Stimulated activated effector memory CD8-positive, alpha-beta T cell treated with anti-CD3 and anti-CD28 coated beads, Interleukin-12 subunit alpha, Interleukin-12 subunit beta, amount 100 ng/mL, for 72 hours (primary cell): ENCODE measurements around the gene GTF2H3.
A peak's percentile ranks its signal among the peaks of the same experiment; 100 is the strongest.

Experiments
- ATAC-seq: fragments of 150-1000 bp; cut with Tn5 transposase; 2 replicates; pipeline ENCODE4 v1.10.0; 2021
- DNase-seq, 2 donors: peaks; one replicate each; pipeline ENCODE4 v3.0.0; 2021 to 2022; ENCODE audit warnings: low spot score in 2 of 2
- H3K27ac Mint-ChIP-seq: one replicate; pipeline ENCODE4 v1.8.0; 2022; ENCODE audit warnings: mild to moderate bottlenecking, mixed read lengths
- H3K36me3 Mint-ChIP-seq: one replicate; pipeline ENCODE4 v1.8.0; 2022; ENCODE audit warnings: mild to moderate bottlenecking, mixed read lengths
- H3K4me1 Mint-ChIP-seq: one replicate; pipeline ENCODE4 v1.8.0; 2022; ENCODE audit warnings: mixed read lengths
- H3K4me3 Mint-ChIP-seq: one replicate; pipeline ENCODE4 v1.8.0; 2022; ENCODE audit warnings: mild to moderate bottlenecking, mixed read lengths
- H3K9me3 Mint-ChIP-seq: one replicate; pipeline ENCODE4 v1.8.0; 2022; ENCODE audit warnings: mixed read lengths

Gene GTF2H3

DNA sequence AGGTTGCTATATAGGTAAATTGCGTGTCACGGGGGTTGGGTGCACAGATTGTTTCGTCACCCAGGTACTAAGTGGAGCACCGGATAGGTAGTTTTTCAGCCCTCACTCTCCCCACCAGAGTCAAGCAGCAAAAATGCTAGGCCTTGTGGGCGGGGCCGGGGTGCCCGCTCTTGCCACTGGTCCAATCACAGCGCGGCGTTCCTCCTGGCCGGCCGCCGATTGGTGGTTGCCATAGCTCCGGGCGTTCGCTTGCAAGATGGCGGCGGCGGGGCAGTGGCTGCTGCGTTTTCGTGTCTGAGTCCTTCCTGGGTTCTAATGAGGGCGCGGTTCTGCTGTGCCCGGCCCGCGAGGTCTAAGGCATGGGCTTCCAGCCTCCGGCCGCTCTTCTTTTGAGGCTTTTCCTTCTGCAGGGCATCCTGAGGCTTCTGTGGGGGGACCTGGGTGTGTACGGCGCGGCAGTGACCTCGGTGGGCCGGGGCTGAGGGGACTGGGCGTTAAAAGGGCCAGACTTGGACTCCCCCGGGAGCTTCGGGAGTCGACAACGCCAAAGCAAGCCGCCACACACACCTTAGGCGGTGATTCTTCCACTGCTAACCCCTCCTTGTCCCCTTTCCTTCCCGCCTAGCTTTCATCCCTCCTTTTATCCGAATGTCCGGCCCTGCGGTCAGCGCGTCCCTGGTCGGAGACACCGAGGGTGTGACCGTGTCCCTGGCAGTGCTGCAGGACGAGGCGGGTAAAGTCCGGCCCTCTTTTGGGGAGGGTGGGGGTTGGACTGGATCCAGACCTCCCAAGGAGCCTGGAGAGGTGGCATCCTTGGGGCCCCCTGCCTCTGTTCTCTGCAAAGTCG, 37.5 kb downstream of the GTF2H3 start, which contains the start of gene TCTN2:
Gene TCTN2 (plus strand): TSS at position 232 of the 847 bp plus-strand sequence. CDS start 128 bp downstream, at position 360.
- Mint-ChIP-seq H3K36me3 (peaks cover 18% of the 10 kb centered on the region), H3K4me3 (peak within 1 kb of the TSS; percentile 81)

DNA sequence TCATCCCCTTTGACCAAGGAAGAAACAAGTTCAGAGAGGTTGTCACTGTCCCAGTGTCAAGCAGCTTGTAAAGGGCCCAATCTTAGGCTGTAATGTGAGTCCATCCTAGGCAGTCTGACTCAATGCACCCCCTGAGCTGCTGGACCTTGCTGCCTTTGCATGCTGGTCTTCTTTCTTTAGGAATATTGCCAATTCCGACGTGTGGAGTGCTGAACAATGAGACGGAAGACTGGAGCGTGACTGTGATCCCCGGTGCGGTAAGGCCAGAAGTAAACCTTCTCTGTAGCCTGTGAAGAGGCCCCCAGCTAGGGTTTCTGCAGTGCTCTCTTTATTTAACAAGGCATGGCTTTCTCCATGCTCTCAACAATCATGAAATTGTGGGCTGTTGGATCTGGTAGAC, 38.2 kb downstream of the GTF2H3 start:
- Mint-ChIP-seq H3K27ac (peak overlapping the region; percentile 45), H3K4me1 (peaks cover 11% of the 10 kb centered on the region), H3K9me3 (no peaks in the 10 kb centered on the region), H3K4me3 (peak overlapping the region; percentile 81), H3K36me3 (peaks cover 20% of the 10 kb centered on the region)
- ATAC-seq (no peak), DNase-seq (no peak)

More for the DNA sequence above, 37.5 kb downstream of the GTF2H3 start, which contains the start of gene TCTN2:
- ATAC-seq, result peak; percentile 100
- peak; percentile 87 to 96 for DNase-seq
- H3K4me1 Mint-ChIP-seq, result peaks cover 11% of the 10 kb centered on the region
- H3K27ac Mint-ChIP-seq, result peak within 1 kb of the TSS; percentile 45
- H3K9me3 Mint-ChIP-seq, result no peaks in the 10 kb centered on the region

DNA sequence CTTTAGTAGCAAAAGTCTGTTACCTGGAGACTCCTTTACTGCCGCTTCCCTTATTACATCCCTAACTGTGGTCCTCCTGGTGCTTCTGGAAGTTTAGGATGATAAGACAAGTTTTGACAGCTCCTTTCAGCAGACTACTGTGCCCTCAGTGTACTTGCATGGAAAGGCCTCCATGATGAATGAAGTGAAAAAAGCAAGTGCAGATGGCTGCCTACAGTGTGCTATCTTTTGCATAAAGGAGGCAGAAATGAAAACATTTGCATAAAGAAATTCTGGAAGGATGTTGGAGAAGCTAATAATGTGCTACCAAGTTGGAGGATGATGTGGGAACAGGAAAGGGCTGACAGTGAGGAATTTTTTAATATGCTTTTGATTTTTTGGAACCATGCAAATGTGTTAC, 41.8 kb downstream of the GTF2H3 start:
- Mint-ChIP-seq H3K27ac (no peak overlapping the region), H3K36me3 (peaks cover 25% of the 10 kb centered on the region), H3K4me3 (no peak overlapping the region), H3K9me3 (no peaks in the 10 kb centered on the region), H3K4me1 (peaks cover 16% of the 10 kb centered on the region)
- ATAC-seq, result no peak
- DNase-seq, result no peak

DNA sequence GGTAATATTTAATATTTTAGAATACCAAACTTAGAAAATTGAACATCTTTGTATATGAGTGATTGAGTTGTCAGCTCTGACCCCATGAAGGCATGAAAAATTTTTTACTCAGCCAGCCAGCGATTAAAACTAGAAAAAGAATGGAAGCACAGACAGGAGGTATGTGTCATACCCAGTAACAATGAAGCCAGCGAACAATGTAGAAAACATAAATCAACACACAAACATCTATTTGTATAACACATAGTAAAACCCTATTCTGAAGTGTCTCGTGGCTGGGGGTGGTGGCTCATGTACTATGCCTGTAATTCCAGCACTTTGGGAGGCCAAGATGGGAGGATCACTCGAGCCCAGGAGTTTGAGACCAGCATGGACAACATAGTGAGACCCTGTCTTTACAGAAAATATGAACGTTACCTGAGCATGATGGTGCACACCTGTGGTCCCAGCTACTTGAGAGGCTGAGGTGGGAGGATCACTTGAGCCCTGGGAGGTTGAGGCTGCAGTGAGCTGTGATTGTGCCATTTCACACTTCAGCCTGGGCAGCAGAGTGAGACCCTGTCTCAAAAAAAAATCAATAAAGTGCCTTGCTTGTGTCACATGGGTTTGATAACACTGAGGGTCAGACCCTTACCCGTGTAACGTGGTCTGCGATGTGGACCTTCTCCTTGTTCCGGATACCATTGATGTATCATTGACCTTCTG, 43.1 kb downstream of the GTF2H3 start:
- no peaks in the 10 kb centered on the region for H3K9me3 Mint-ChIP-seq
- no peak for ATAC-seq
- peaks cover 38% of the 10 kb centered on the region for H3K36me3 Mint-ChIP-seq
- H3K4me1 Mint-ChIP-seq, result peaks cover 10% of the 10 kb centered on the region
- H3K4me3 Mint-ChIP-seq, result no peak overlapping the region
- no peak for DNase-seq
- H3K27ac Mint-ChIP-seq, result no peak overlapping the region

DNA sequence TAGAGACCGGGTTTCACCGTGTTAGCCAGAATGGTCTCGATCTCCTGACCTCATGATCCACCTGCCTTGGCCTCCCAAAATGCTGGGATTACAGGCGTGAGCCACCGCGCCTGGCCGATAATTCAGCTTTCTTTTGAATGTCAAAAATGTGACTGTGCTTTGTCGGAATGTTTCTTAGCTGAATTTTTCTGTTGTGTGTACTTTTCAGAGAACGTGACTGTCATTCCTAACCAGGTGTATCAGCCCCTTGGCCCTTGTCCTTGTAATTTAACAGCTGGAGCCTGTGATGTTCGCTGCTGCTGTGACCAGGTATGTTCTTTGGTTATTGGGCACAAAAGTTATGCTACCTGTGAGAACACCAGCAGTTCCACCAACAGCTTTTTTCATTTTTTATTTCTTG, 45.4 kb downstream of the GTF2H3 start:
- Mint-ChIP-seq H3K36me3 (peaks cover 53% of the 10 kb centered on the region), H3K27ac (no peak overlapping the region), H3K9me3 (no peaks in the 10 kb centered on the region), H3K4me1 (peaks cover 4% of the 10 kb centered on the region), H3K4me3 (no peak overlapping the region)
- ATAC-seq, result no peak
- DNase-seq, result no peak

DNA sequence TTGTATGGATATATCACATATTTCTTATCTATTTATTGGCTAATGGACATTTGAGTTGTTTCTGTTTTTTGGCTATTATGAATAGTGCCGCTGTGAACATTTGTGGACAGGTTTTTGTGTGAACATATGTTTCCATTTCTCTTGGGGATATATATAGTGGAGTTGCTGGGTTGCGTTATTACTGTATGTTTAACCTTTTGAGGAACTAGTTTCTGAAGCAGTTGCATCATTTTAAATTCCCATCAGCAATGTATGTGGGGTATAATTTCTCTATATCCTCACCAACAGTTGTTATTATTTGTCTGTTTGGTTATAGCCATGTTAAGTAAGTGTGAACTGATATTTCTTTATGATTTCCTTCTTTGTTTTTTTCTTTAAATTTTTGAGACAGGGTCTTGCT, 48.0 kb downstream of the GTF2H3 start:
- Mint-ChIP-seq H3K4me1 (peaks cover 4% of the 10 kb centered on the region), H3K4me3 (no peak overlapping the region), H3K27ac (no peak overlapping the region), H3K36me3 (peaks cover 39% of the 10 kb centered on the region), H3K9me3 (no peaks in the 10 kb centered on the region)
- no peak for DNase-seq
- ATAC-seq, result no peak

DNA sequence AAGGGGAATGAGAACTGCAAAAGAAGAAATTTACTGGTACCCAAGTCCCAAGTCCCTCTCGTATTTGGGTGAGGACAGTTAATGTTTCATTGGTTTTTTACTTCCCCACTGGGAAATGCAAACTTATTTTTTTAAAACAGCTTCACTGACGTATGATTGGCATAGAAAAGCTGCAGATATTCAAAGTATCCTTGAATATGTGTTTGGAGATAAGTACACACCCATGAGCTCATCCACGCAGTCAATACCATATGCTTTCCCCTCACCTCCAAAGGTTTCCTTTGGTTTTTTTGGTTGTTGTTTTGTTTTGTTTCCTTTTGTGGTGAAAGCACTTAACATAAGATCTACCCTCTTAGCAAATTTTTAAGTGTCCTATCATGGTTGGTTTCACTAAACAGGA, 50.3 kb downstream of the GTF2H3 start:
- ATAC-seq (no peak), DNase-seq (no peak)
- H3K4me1 Mint-ChIP-seq, result no peaks in the 10 kb centered on the region
- no peak overlapping the region for H3K4me3 Mint-ChIP-seq
- peaks cover 52% of the 10 kb centered on the region for H3K36me3 Mint-ChIP-seq
- no peak overlapping the region for H3K27ac Mint-ChIP-seq
- H3K9me3 Mint-ChIP-seq, result no peaks in the 10 kb centered on the region

DNA sequence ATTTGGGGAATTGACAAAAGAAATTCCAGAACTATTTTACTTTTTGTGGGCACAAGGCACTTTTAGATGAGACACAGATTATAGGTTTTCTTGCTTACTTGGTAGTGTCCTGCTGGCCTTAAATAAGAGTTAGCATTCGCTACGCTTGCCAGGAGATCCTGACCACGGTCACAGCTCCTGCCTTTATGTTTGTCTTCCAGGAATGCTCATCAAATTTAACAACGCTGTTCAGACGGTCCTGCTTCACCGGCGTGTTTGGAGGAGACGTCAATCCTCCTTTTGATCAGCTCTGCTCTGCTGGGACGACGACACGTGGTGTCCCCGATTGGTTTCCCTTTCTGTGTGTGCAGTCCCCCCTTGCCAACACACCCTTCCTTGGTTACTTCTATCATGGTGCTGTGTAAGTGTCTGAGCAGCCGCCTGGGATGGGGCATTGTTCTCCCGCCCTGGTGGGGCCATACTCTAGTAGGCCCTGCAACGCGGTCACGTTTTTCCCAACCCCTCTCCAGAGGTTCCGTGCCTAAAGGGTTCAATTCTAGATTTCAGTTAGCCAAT, 53.1 kb downstream of the GTF2H3 start:
- no peak for DNase-seq
- ATAC-seq, result no peak
- no peaks in the 10 kb centered on the region for H3K4me1 Mint-ChIP-seq
- H3K4me3 Mint-ChIP-seq, result no peak overlapping the region
- H3K9me3 Mint-ChIP-seq, result no peaks in the 10 kb centered on the region
- no peak overlapping the region for H3K27ac Mint-ChIP-seq
- H3K36me3 Mint-ChIP-seq, result peaks cover 47% of the 10 kb centered on the region

DNA sequence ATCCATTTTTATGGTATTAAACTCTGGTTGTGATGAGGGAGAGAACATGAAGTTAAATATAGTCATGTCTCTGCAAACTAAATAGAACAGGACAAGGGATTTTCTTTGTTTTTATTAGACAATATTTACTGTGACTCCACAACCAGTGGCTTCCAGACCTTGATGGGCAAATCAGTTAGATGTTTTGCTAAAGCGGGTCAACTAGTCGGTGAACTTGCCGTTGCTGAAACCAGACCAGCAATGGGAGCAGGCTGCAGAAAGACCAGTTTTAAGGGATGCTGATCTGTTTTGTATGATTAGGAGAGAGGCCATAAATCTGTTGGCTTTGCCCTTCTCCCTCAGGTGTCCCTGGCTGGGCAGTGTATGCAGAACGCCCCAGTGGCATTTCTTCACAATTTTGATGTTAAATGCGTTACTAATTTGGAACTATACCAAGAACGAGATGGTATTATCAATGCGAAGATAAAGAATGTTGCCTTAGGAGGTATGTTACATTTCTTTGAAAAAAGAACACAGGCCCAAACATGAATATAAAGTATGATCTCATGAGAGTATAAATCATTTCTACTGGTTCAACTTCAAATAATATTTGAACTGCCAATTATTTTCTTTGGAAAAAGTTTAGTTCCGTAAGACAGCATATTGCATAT, 56.7 kb downstream of the GTF2H3 start:
- no peaks in the 10 kb centered on the region for H3K9me3 Mint-ChIP-seq
- DNase-seq, result no peak
- H3K4me1 Mint-ChIP-seq, result no peaks in the 10 kb centered on the region
- no peak overlapping the region for H3K4me3 Mint-ChIP-seq
- H3K36me3 Mint-ChIP-seq, result peaks cover 47% of the 10 kb centered on the region
- ATAC-seq, result no peak
- H3K27ac Mint-ChIP-seq, result no peak overlapping the region

DNA sequence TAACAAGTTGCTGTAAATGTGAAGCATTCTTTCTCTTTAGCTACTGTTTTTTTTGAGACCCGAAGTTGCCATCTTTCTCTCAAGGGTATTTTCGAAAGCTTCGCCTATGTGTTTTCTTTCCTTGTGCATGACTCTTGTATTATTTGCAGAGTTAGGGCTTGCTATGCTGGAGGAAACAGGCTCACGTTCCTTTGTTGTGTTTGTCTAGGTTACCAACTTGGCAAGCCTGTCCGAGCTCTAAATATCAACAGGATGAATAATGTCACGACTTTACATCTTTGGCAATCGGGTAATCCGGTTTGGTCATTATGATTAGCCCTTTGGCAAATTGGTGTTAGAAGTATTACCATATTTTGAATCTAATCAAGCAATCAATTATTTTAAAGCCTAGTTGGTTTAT, 62.6 kb downstream of the GTF2H3 start:
- peaks cover 62% of the 10 kb centered on the region for H3K36me3 Mint-ChIP-seq
- no peak for ATAC-seq

DNA sequence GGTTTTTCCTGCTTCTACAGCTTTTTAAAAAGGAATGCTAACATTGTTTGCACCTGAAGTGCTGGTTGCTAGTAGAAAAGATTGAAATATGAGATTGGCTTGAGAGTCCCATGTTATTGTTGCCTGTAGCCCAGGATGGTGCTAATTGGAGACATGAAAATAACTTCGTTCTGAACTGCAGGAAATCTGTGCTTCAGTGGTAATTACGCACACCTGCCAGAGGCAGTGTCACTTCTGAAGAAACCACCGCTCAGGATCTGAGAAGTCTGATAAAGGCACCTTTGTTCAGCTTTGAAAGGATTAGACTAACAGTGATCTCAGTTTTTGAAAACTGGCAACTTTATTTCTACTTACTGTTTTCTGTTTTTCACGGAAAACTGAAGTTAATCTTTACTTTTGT, 63.0 kb downstream of the GTF2H3 start:
- no peak overlapping the region for H3K4me3 Mint-ChIP-seq
- H3K36me3 Mint-ChIP-seq, result peaks cover 60% of the 10 kb centered on the region
- H3K4me1 Mint-ChIP-seq, result no peaks in the 10 kb centered on the region

More for the DNA sequence above, 62.6 kb downstream of the GTF2H3 start:
- no peaks in the 10 kb centered on the region for H3K4me1 Mint-ChIP-seq
- H3K4me3 Mint-ChIP-seq, result no peak overlapping the region
- no peaks in the 10 kb centered on the region for H3K9me3 Mint-ChIP-seq
- H3K27ac Mint-ChIP-seq, result no peak overlapping the region
- DNase-seq, result no peak

DNA sequence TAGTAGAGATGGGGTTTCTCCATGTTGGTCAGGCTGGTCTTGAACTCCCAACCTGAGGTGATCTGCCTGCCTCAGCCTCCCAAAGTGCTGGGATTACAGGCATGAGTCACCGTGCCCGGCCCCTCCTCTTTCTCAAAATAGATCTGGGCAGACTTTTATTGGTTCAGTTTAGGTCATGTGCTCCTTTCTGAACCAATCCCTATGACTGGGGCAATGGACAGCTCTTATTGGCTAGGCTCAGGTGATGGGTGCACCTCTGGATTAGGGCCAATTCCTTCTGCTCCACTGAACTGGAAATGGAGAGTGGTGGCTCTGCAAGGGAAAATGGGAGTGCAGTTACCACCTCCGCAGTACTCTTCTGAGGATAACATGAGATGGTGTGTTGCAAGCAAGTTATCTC, 72.3 kb downstream of the GTF2H3 start:
- no peaks in the 10 kb centered on the region for H3K9me3 Mint-ChIP-seq
- DNase-seq (no peak), ATAC-seq (peak; percentile 47)
- peaks cover 17% of the 10 kb centered on the region for H3K36me3 Mint-ChIP-seq
- no peak overlapping the region for H3K4me3 Mint-ChIP-seq
- H3K27ac Mint-ChIP-seq, result no peak overlapping the region
- peaks cover 3% of the 10 kb centered on the region for H3K4me1 Mint-ChIP-seq

More for the DNA sequence above, 63.0 kb downstream of the GTF2H3 start:
- H3K9me3 Mint-ChIP-seq, result no peaks in the 10 kb centered on the region
- ATAC-seq (no peak), DNase-seq (no peak)
- no peak overlapping the region for H3K27ac Mint-ChIP-seq

DNA sequence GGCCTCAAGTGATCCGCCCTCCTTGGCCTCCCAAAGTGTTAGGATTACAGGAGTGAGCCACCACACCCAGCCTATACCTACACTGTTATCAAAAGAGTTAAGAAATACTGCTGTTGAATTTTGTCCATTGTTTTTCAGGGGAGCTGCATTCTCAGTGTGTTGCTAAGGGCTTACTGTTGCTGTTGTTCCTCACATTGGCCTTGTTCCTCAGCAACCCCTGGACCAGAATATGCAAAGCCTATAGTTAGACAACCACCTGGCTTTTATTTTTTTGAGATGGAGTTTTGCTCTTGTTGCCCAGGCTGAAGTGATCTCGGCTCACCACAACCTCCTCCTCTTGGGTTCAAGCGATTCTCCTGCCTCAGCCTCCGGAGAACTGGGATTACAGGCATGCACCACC, 73.8 kb downstream of the GTF2H3 start:
- Mint-ChIP-seq H3K9me3 (no peaks in the 10 kb centered on the region), H3K36me3 (peaks cover 28% of the 10 kb centered on the region), H3K4me3 (no peak overlapping the region), H3K27ac (no peak overlapping the region), H3K4me1 (peaks cover 7% of the 10 kb centered on the region)
- DNase-seq (no peak), ATAC-seq (no peak)
